HG02970 (cell line): ENCODE results near the gene SLC7A5.
"Not testable (repeated sequence)": the region's sequence is repeated elsewhere in the genome, so short reads cannot be mapped to it uniquely, and the experiment has no call there.

Source experiments
- ATAC-seq: cut with Tn5 transposase; IDR thresholded peaks from one replicate; pipeline ENCODE4 v1.9.1; 2021; ENCODE audit warnings: mild to moderate bottlenecking, moderate library complexity, moderate number of reproducible peaks; ENCODE audit not compliant: unreplicated experiment, low FRiP score

The SLC7A5 gene

GRCh38 chr16:87869061-87869878, at the start of gene SLC7A5:
Gene SLC7A5 (minus strand): TSS chr16:87869507. CDS start chr16:87869422, 85 bp downstream.
- ATAC-seq, result peak; percentile 60

GRCh38 chr16:87918338-87918737, 49.0 kb upstream of the SLC7A5 start:
- ATAC-seq, result no peak

GRCh38 chr16:87917503-87917902, 48.2 kb upstream of the SLC7A5 start:
- no peak for ATAC-seq

- no peak for ATAC-seq
Measured at GRCh38 chr16:87914812-87915211, 45.5 kb upstream of the SLC7A5 start.

- ATAC-seq, result not testable (repeated sequence)
Measured at GRCh38 chr16:87914021-87914725, 44.9 kb upstream of the SLC7A5 start.

GRCh38 chr16:87912691-87913090, 43.4 kb upstream of the SLC7A5 start:
- not testable (repeated sequence) for ATAC-seq

- ATAC-seq, result not testable (repeated sequence)
Measured at GRCh38 chr16:87911106-87911763, 41.9 kb upstream of the SLC7A5 start.

GRCh38 chr16:87909203-87909935, 40.1 kb upstream of the SLC7A5 start:
- ATAC-seq, result peak; percentile 60

GRCh38 chr16:87908101-87908500, 38.8 kb upstream of the SLC7A5 start:
- not testable (repeated sequence) for ATAC-seq

GRCh38 chr16:87905521-87905920, 36.2 kb upstream of the SLC7A5 start:
- not testable (repeated sequence) for ATAC-seq

GRCh38 chr16:87904963-87905362, 35.7 kb upstream of the SLC7A5 start:
- not testable (repeated sequence) for ATAC-seq

GRCh38 chr16:87900489-87900888, 31.2 kb upstream of the SLC7A5 start:
- ATAC-seq, result not testable (repeated sequence)

GRCh38 chr16:87897521-87898505, 28.5 kb upstream of the SLC7A5 start:
- ATAC-seq, result no peak

- not testable (repeated sequence) for ATAC-seq
Measured at GRCh38 chr16:87896924-87897520, 27.7 kb upstream of the SLC7A5 start.

GRCh38 chr16:87896176-87896890, 27.0 kb upstream of the SLC7A5 start:
- ATAC-seq, result not testable (repeated sequence)

GRCh38 chr16:87895641-87896141, 26.4 kb upstream of the SLC7A5 start:
- ATAC-seq, result no peak

- not testable (repeated sequence) for ATAC-seq
Measured at GRCh38 chr16:87894005-87894404, 24.7 kb upstream of the SLC7A5 start.

- ATAC-seq, result no peak
Measured at GRCh38 chr16:87891764-87892163, 22.5 kb upstream of the SLC7A5 start.
